ENCODE results near the gene SCGB1C2.

GRCh38 chr17:187130-187529 is 49.8 kb downstream of the SCGB1C2 start:
- TF ChIP-seq EZH2 (IDR thresholded peaks at IDR 0.05; ENCODE audit: insufficient read depth, poor library complexity, severe bottlenecking) (no peak), EZH2phosphoT487 (IDR thresholded peaks at IDR 0.05; ENCODE audit: insufficient read depth, low read depth) (no peak)

Measured in GM23248 (cell line).